GM21717 (cell line): Measurements from ENCODE around the gene PPM1H.
"Not testable (repeated sequence)": the region's sequence is repeated elsewhere in the genome, so short reads cannot be mapped to it uniquely, and the experiment has no call there.

ENCODE experiments used
- ATAC-seq: cut with Tn5 transposase; IDR thresholded peaks from one replicate; pipeline ENCODE4 v1.9.1; 2021; ENCODE audit warnings: mild to moderate bottlenecking, moderate library complexity; ENCODE audit not compliant: unreplicated experiment

The PPM1H gene

DNA sequence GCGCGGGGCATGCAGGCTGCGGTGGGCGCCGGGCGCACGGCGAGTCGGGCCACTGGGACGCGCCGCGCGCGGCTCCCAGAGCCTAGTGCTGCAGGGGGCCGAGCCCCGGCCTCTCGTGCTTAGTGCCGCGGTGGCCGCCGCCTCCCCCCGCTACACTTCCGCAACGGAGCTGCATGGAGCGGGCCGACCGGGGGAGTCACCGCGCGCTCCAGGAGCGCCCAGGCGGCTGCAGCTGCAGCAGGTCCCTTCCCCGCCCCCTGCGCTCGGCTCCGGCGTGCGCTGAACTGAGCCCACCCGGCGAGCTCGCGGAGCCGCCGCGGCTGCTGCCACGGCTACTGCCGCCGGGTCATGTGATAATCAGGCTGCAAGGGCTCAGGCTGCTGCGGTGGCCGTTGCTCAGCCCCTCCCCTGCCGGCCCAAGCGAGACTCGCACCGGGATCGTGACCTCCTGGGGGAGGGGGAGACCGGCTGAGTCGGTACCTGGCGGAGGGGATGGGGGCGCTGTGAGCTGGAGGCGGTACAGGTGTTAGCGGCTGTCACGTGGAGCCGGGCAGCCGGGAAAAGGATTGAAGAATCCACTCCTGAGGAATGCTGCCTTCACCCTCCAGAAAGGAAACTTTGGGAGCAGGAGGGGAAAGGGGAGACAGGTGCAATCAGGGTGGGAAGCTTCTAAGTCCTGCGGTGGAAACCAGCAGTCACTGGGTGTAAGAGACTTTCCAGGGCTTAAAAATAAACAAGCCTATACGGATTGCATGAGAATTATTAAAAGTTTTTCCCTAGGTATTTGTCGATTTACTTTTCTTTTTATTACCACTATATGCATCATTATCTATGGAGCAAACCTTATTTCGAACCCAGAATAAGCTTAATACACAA is at the start of gene PPM1H:
Gene PPM1H (minus strand): TSS at position 352 of the 876 bp plus-strand sequence. CDS start 414 bp downstream, outside the sequence.
- peak; percentile 74 for ATAC-seq

- no peak for ATAC-seq
Measured at GRCh38 chr12:62983594-62983993, 48.6 kb upstream of the PPM1H start.

GRCh38 chr12:62978768-62979167 is 43.8 kb upstream of the PPM1H start:
- ATAC-seq = no peak

- no peak for ATAC-seq
Measured at GRCh38 chr12:62977883-62978282, 42.9 kb upstream of the PPM1H start.

GRCh38 chr12:62977418-62977817 is 42.5 kb upstream of the PPM1H start:
- no peak for ATAC-seq

- ATAC-seq = no peak
Measured at GRCh38 chr12:62976110-62976662, 41.2 kb upstream of the PPM1H start.

GRCh38 chr12:62971769-62972525 is 37.0 kb upstream of the PPM1H start:
- ATAC-seq = no peak

GRCh38 chr12:62969695-62970094 is 34.7 kb upstream of the PPM1H start:
- ATAC-seq = no peak

GRCh38 chr12:62967701-62968100 is 32.8 kb upstream of the PPM1H start:
- ATAC-seq = no peak

GRCh38 chr12:62966990-62967506 is 32.1 kb upstream of the PPM1H start:
- ATAC-seq = no peak

DNA sequence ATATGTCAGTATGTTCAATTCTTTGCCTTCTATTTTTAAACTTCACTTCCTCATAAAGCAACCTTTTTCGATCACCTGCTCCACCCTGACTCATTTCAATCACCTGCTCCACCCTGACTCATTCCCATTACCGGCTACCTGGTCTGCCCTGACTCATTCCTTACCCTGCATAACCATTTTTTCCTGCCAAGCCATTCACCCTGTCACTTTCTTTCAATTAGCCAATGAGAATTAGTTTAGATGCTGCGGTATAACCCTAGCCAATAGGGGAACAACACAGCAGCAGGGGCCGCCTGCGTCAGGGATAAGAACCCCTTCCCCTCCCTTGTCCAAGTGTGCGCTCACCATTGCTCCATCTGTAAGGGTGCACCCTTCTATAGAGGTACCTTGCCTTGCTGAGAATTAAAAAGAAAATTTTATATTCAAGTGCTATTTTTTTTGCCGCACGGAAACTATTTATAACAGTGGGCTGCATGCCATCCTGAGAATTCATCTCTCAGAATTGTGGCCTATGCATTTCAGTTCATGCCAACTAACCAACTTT is 31.6 kb upstream of the PPM1H start:
- not testable (repeated sequence) for ATAC-seq

- not testable (repeated sequence) for ATAC-seq
Measured at GRCh38 chr12:62965700-62966099, 30.8 kb upstream of the PPM1H start.

GRCh38 chr12:62965242-62965641 is 30.3 kb upstream of the PPM1H start:
- not testable (repeated sequence) for ATAC-seq

- ATAC-seq = no peak
Measured at GRCh38 chr12:62963486-62964041, 28.6 kb upstream of the PPM1H start.

DNA sequence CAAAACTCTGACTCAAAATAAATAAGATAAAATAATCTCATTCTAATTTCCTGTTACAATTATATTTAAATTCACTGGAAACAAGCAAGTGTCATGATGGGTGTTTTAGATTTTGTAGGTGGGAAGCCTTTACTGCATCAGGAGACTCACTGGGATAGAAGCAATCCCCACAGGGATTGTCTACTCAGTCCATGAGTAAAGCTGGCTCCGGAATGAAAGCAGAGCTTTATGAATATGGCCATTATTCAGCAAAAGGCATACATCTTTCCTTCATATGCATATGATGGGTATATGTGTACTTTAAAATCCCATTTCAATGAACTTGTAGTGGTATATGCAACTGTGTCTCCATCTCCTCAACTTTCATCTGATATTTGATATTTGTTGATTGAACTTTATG is 25.4 kb upstream of the PPM1H start:
- no peak for ATAC-seq

DNA sequence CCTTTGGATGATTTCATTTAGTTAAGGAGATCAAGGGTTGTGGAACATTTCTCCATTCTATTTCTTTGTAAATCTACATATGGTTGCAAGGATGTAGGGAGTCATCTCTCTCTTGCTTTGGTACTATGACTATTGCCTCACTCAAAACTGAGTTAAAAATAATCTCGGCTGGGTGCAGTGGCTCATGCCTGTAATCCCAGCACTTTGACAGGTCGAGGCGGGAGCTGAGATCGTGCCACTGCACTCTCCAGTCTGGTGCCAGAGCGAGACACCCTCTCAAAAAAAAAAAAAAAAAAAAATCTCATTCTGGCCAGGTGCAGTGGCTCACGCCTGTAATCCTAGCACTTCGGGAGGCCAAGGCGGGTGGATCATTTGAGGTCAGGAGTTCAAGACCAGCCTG is 24.8 kb upstream of the PPM1H start:
- no peak for ATAC-seq

GRCh38 chr12:62957233-62957953 is 22.4 kb upstream of the PPM1H start:
- ATAC-seq = no peak

DNA sequence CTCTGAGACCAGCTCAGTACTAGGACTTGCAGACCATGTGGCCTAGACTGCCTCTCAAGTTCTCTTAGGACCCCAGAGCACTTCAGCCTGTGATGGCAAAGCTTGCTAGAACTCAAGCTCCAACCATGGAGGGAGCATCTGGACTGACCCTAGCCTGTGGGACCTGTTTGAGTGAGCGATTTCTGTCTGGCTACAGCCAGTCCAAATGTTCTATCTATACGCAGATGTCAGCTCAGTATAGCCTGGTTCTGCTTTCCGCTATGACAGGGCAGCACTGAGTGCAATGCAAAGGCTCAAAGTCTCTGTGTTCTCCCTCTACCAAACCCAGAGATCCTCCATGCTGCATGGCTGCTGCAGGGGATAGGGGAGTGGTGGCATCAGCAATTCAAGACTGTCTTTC is 20.7 kb upstream of the PPM1H start:
- ATAC-seq = no peak

GRCh38 chr12:62950317-62950716 is 15.4 kb upstream of the PPM1H start:
- no peak for ATAC-seq

DNA sequence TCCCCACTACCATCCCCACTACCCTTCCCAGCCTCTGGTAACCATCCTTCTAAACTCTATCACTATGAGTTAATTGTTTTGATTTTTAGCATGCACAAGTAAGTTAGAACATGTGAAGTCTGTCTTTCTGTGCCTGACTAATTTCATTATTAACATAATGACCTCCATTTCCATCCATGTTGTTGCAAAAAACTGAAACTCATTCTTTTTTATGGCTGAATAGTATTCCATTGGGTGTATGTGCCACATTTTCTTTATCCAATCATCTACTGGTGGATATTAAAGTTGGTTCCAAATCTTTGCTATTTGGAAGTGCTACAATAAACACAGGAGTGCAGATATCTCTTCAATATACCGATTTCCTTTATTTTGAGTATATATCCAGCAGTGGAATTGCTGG is 13.2 kb upstream of the PPM1H start:
- ATAC-seq = no peak
